Measurements from ENCODE around the gene SLC12A3. TPM values are rescaled to one million over a fixed set of nuclear protein-coding genes. Genes with fewer than 3 reads are reported as not detected.

SLC12A3 gene
- total and polyA plus RNA-seq, 2 donors (not counting 1 experiment from before 2014, with no cell fraction given) = not detected

DNA sequence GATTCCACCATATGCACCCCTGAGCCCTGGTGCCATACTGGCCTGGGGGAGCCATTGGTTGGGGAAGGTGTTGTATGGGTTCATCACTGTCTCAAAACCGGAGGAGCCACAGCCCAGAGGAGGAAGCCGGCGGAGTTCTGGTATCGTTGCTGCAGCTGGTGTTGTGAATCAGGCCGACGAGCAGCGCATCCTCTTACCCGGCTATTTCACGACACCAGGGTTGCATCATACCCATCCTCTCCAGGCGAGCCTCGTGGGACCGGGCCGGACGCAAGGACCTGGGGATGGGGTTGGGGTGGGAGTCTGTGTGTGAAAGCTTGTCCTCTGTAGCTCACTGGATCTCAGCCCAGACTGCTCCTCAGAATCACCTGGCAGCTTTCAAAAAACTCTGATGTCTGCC is 6.6 kb upstream of the SLC12A3 start:
- no peaks in the 10 kb centered on the region for H3K27me3 ChIP-seq (ENCODE audit: control insufficient read depth, insufficient read depth, low read length)
- no peak overlapping the region for H3K4me2 ChIP-seq (ENCODE audit: extremely low read depth, insufficient read depth, low read length)
- H3K36me3 ChIP-seq (ENCODE audit: control insufficient read depth, insufficient read depth, low read length) = no peaks in the 10 kb centered on the region
- H4K20me1 ChIP-seq (ENCODE audit: control insufficient read depth, extremely low read depth, insufficient read depth, low read length) = no peaks in the 10 kb centered on the region
- H3K9me3 ChIP-seq (ENCODE audit: control insufficient read depth, insufficient read depth, low read depth, low read length) = no peaks in the 10 kb centered on the region
- DNase-seq (ENCODE audit: low read depth in 2 of 2) = no peak
- H3K4me1 ChIP-seq (ENCODE audit: control insufficient read depth, extremely low read depth, insufficient read depth, low read length) = no peaks in the 10 kb centered on the region
- H3K4me3 ChIP-seq (replicated peaks in 1 of 4; ENCODE audit: control extremely low read depth in 1 of 4, insufficient read depth in 1 of 4, low read depth in 3 of 4, low read length in 4 of 4) = no peak overlapping the region
- no peak for TF ChIP-seq EZH2 (IDR thresholded peaks at IDR 0.05; ENCODE audit: low read length, missing control alignments)
- TF ChIP-seq, protein P1, sequence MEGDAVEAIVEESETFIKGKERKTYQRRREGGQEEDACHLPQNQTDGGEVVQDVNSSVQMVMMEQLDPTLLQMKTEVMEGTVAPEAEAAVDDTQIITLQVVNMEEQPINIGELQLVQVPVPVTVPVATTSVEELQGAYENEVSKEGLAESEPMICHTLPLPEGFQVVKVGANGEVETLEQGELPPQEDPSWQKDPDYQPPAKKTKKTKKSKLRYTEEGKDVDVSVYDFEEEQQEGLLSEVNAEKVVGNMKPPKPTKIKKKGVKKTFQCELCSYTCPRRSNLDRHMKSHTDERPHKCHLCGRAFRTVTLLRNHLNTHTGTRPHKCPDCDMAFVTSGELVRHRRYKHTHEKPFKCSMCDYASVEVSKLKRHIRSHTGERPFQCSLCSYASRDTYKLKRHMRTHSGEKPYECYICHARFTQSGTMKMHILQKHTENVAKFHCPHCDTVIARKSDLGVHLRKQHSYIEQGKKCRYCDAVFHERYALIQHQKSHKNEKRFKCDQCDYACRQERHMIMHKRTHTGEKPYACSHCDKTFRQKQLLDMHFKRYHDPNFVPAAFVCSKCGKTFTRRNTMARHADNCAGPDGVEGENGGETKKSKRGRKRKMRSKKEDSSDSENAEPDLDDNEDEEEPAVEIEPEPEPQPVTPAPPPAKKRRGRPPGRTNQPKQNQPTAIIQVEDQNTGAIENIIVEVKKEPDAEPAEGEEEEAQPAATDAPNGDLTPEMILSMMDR (conservative IDR thresholded peaks at IDR 0.05 in 1 of 2, IDR thresholded peaks at IDR 0.05 in 1 of 2; ENCODE audit: low read depth in 1 of 2, low read length in 2 of 2) = no peak
- H3K79me2 ChIP-seq (ENCODE audit: control insufficient read depth, insufficient read depth, low read length) = no peaks in the 10 kb centered on the region
- H2AFZ ChIP-seq (ENCODE audit: low read length) = no peak overlapping the region
- H3K27ac ChIP-seq (ENCODE audit: insufficient read depth, low read length) = no peak overlapping the region
- no peak overlapping the region for H3K9ac ChIP-seq (ENCODE audit: insufficient read depth, low read length)

- H2AFZ ChIP-seq (ENCODE audit: low read length) = no peak overlapping the region
- no peak for TF ChIP-seq EZH2 (IDR thresholded peaks at IDR 0.05; ENCODE audit: low read length, missing control alignments)
- TF ChIP-seq, protein P1 (conservative IDR thresholded peaks at IDR 0.05 in 1 of 2, IDR thresholded peaks at IDR 0.05 in 1 of 2; ENCODE audit: low read depth in 1 of 2, low read length in 2 of 2) = no peak
These were observed 5.4 kb upstream of the SLC12A3 start for GRCh38 chr16:56859636-56860035.

DNA sequence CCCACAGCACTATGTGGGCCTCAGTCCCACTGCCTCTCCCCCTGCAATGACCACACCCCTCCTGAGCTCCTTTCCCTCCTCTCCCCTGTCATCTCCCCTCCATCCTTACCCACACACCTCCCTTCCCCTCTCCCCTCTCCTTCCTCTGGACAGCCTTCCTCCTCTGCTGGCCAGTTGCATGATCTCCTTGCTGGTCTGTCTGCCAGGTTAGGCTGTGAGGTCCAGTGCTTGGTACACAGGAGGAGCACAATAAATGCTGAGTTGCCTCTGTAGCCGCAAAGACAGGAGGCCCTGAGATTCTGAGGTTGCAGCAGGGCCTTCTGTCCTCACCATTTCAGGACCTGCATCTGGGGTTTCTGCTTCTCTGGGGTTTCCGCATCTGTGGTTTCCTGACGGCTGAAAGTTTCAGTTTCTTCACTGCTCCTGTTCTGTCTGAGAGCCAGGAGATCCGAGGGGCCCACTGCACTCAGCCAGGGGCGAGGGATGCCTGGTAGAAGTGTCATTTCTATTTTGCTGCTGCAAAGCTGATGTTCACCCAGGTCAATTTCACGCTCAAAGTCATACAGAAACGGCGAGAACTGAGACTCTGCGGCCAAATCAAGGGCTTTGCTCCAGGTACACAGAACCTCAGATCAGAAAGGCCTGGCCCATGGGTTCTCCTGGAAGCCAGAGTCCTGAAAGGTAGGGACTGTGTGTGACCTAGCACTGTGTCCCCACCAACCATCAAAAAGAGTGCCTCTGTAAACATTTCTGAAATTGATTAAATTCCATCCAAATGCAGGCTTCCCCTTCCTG is 4.6 kb upstream of the SLC12A3 start:
- H4K20me1 ChIP-seq (ENCODE audit: control insufficient read depth, extremely low read depth, insufficient read depth, low read length) = no peaks in the 10 kb centered on the region
- H3K4me3 ChIP-seq (replicated peaks in 1 of 4; ENCODE audit: control extremely low read depth in 1 of 4, insufficient read depth in 1 of 4, low read depth in 3 of 4, low read length in 4 of 4) = no peak overlapping the region
- no peaks in the 10 kb centered on the region for H3K4me1 ChIP-seq (ENCODE audit: control insufficient read depth, extremely low read depth, insufficient read depth, low read length)
- no peak for TF ChIP-seq EZH2 (IDR thresholded peaks at IDR 0.05; ENCODE audit: low read length, missing control alignments)
- TF ChIP-seq, protein P1 (conservative IDR thresholded peaks at IDR 0.05 in 1 of 2, IDR thresholded peaks at IDR 0.05 in 1 of 2; ENCODE audit: low read depth in 1 of 2, low read length in 2 of 2) = no peak
- no peaks in the 10 kb centered on the region for H3K36me3 ChIP-seq (ENCODE audit: control insufficient read depth, insufficient read depth, low read length)
- no peaks in the 10 kb centered on the region for H3K79me2 ChIP-seq (ENCODE audit: control insufficient read depth, insufficient read depth, low read length)
- H3K9ac ChIP-seq (ENCODE audit: insufficient read depth, low read length) = no peak overlapping the region
- peak in 1 of 2 donors; percentile 12 for DNase-seq (ENCODE audit: low read depth in 2 of 2)
- H3K27me3 ChIP-seq (ENCODE audit: control insufficient read depth, insufficient read depth, low read length) = no peaks in the 10 kb centered on the region
- H3K27ac ChIP-seq (ENCODE audit: insufficient read depth, low read length) = no peak overlapping the region
- H2AFZ ChIP-seq (ENCODE audit: low read length) = no peak overlapping the region
- H3K9me3 ChIP-seq (ENCODE audit: control insufficient read depth, insufficient read depth, low read depth, low read length) = no peaks in the 10 kb centered on the region
- H3K4me2 ChIP-seq (ENCODE audit: extremely low read depth, insufficient read depth, low read length) = no peak overlapping the region

More at GRCh38 chr16:56859636-56860035, 5.4 kb upstream of the SLC12A3 start:
- H3K9ac ChIP-seq (ENCODE audit: insufficient read depth, low read length) = no peak overlapping the region
- no peaks in the 10 kb centered on the region for H4K20me1 ChIP-seq (ENCODE audit: control insufficient read depth, extremely low read depth, insufficient read depth, low read length)
- H3K27ac ChIP-seq (ENCODE audit: insufficient read depth, low read length) = no peak overlapping the region
- H3K79me2 ChIP-seq (ENCODE audit: control insufficient read depth, insufficient read depth, low read length) = no peaks in the 10 kb centered on the region
- H3K27me3 ChIP-seq (ENCODE audit: control insufficient read depth, insufficient read depth, low read length) = no peaks in the 10 kb centered on the region
- no peak overlapping the region for H3K4me2 ChIP-seq (ENCODE audit: extremely low read depth, insufficient read depth, low read length)
- no peak overlapping the region for H3K4me3 ChIP-seq (replicated peaks in 1 of 4; ENCODE audit: control extremely low read depth in 1 of 4, insufficient read depth in 1 of 4, low read depth in 3 of 4, low read length in 4 of 4)
- no peaks in the 10 kb centered on the region for H3K9me3 ChIP-seq (ENCODE audit: control insufficient read depth, insufficient read depth, low read depth, low read length)
- no peaks in the 10 kb centered on the region for H3K36me3 ChIP-seq (ENCODE audit: control insufficient read depth, insufficient read depth, low read length)
- no peaks in the 10 kb centered on the region for H3K4me1 ChIP-seq (ENCODE audit: control insufficient read depth, extremely low read depth, insufficient read depth, low read length)
- no peak for DNase-seq (ENCODE audit: low read depth in 2 of 2)

Measured in fibroblast of lung (primary cell).